B cell (primary cell): ENCODE measurements around the gene EHF. TPM values are rescaled to one million over a fixed set of nuclear protein-coding genes. Genes with fewer than 3 reads are reported as not detected.

ENCODE experiments used
- ATAC-seq: fragments of 200-7000 bp; cut with Tn5 transposase; one replicate; pipeline ENCODE4 v1.10.0; 2021; ENCODE audit warnings: low read depth, mild to moderate bottlenecking, moderate number of reproducible peaks, moderate library complexity
- CTCF ChIA-PET: fragments of 350-600 bp; sonication (Branson Sonifier 250); formaldehyde crosslinking; loops from one replicate; lab custom pipeline; 2021; ENCODE audit warnings: antibody characterized with exemption, inconsistent platforms; lab: Charles Lee
- POLR2A ChIA-PET: fragments of 350-600 bp; sonication (Branson Sonifier 250); formaldehyde crosslinking; loops from one replicate; lab custom pipeline; 2021; ENCODE audit warnings: antibody characterized with exemption; lab: Charles Lee
- DNase-seq: peaks from one replicate; pipeline ENCODE4 v3.0.0; 2013
- H2AFZ ChIP-seq: 2 replicates; pipeline ENCODE4 v1.6.1; 2012; ENCODE audit warnings: mild to moderate bottlenecking, low read depth, low read length; ENCODE audit not compliant: insufficient read depth, poor library complexity, severe bottlenecking
- H3K27ac ChIP-seq, 2 donors: 1 replicate in 1 of 2; 2 replicates in 1 of 2; pipeline ENCODE4 v1.5.1; 2012 to 2013; ENCODE audit warnings: low read length in 2 of 2, mild to moderate bottlenecking in 2 of 2, moderate library complexity in 1 of 2
- H3K27me3 ChIP-seq, 4 experiments: fragments of 200-600 bp in 1 of 4; sonication (generic) in 1 of 4; replicated peaks in 1 of 4; 1 replicate in 2 of 4; 2 replicates in 2 of 4; pipeline versions ENCODE4 v1.6.1 to v1.7.0; 2013 to 2016; ENCODE audit warnings: low read length in 3 of 4, mild to moderate bottlenecking in 2 of 4, mixed read lengths in 1 of 4, moderate library complexity in 1 of 4; ENCODE audit not compliant: insufficient read depth in 4 of 4, control insufficient read depth in 3 of 4; ENCODE audit errors: control extremely low read depth in 1 of 4
- H3K36me3 ChIP-seq, 2 experiments: replicated peaks in 1 of 2; 1 replicate in 1 of 2; 2 replicates in 1 of 2; pipeline versions ENCODE4 v1.6.1 to v1.7.1; 2013; ENCODE audit warnings: low read length in 1 of 2; ENCODE audit not compliant: insufficient read depth in 2 of 2, control insufficient read depth in 1 of 2; ENCODE audit errors: control extremely low read depth in 1 of 2, extremely low read depth in 1 of 2
- H3K4me1 ChIP-seq, 2 donors: fragments of 200-600 bp in 1 of 2; sonication (generic) in 1 of 2; 1 replicate in 1 of 2; 2 replicates in 1 of 2; pipeline versions ENCODE4 v1.5.1 to v1.6.1; 2013 to 2017; ENCODE audit warnings: low read length in 2 of 2; ENCODE audit not compliant: control insufficient read depth in 2 of 2, insufficient read depth in 2 of 2
- H3K4me2 ChIP-seq: replicated peaks from 2 replicates; pipeline ENCODE3; 2012; ENCODE audit warnings: mild to moderate bottlenecking, low read depth, low read length; ENCODE audit not compliant: poor library complexity, severe bottlenecking
- H3K4me3 ChIP-seq, 5 experiments: fragments of 200-600 bp in 1 of 5; sonication (generic) in 1 of 5; 1 replicate in 3 of 5; 2 replicates in 2 of 5; pipeline versions ENCODE4 v1.5.1 to v1.7.0; 2011 to 2016; ENCODE audit warnings: low read length in 4 of 5, mild to moderate bottlenecking in 4 of 5, low read depth in 2 of 5, control low read depth in 1 of 5, moderate library complexity in 1 of 5; ENCODE audit not compliant: insufficient read depth in 1 of 5; ENCODE audit errors: control extremely low read depth in 1 of 5, extremely low read depth in 1 of 5
- H3K79me2 ChIP-seq: fragments of 200-600 bp; sonication (generic); one replicate; pipeline ENCODE4 v1.6.0; 2016; ENCODE audit warnings: low read length; ENCODE audit not compliant: control insufficient read depth, insufficient read depth
- H3K9ac ChIP-seq: fragments of 200-600 bp; sonication (generic); 2 replicates; pipeline ENCODE4 v1.6.1; 2017; ENCODE audit warnings: mild to moderate bottlenecking, low read length, moderate library complexity
- H3K9me3 ChIP-seq, 3 donors: one replicate each; pipeline versions ENCODE4 v1.6.1 to v1.7.1; 2013; ENCODE audit warnings: low read length in 2 of 3; ENCODE audit not compliant: control insufficient read depth in 2 of 3, insufficient read depth in 1 of 3; ENCODE audit errors: control extremely low read depth in 1 of 3
- H4K20me1 ChIP-seq: 2 replicates; pipeline ENCODE4 v1.6.0; 2012; ENCODE audit warnings: mild to moderate bottlenecking, low read length; ENCODE audit not compliant: insufficient read depth, control insufficient read depth, poor library complexity, severe bottlenecking
- H3K27ac Mint-ChIP-seq: one replicate; pipeline ENCODE4 v1.8.0; 2021; ENCODE audit warnings: mixed read lengths
- H3K27me3 Mint-ChIP-seq: one replicate; pipeline ENCODE4 v1.8.0; 2021; ENCODE audit warnings: mixed read lengths
- H3K4me1 Mint-ChIP-seq: one replicate; pipeline ENCODE4 v1.8.0; 2021; ENCODE audit warnings: mixed read lengths
- H3K4me3 Mint-ChIP-seq: one replicate; pipeline ENCODE4 v1.8.0; 2021; ENCODE audit warnings: mixed read lengths
- H3K9me3 Mint-ChIP-seq: one replicate; pipeline ENCODE4 v1.8.0; 2022; ENCODE audit warnings: mixed read lengths; ENCODE audit not compliant: insufficient read depth
- EZH2 ChIP-seq: IDR thresholded peaks from 2 replicates; pipeline ENCODE4 v1.6.1; 2012; ENCODE audit warnings: borderline replicate concordance, low read depth, mild to moderate bottlenecking, moderate library complexity, low read length; ENCODE audit not compliant: insufficient read depth, poor library complexity, severe bottlenecking
- WGBS: methylation state at CpG from one replicate; pipeline ENCODE4 v1.1.5; 2013; ENCODE audit warnings: missing lambda C conversion rate; ENCODE audit not compliant: insufficient coverage; 5-methylcytosine and 5-hydroxymethylcytosine counted together
- intact Hi-C: fragments of 100-400 bp; cut with micrococcal nuclease; formaldehyde crosslinking; loops from one replicate; pipeline ENCODE4 v1.10.0; 2022
- polyA plus RNA-seq: library from polyadenylated mRNA; depleted of rRNA; stranded (reverse); fragments of >200 nt; gene quantifications from 2 replicates; pipeline ENCODE4 v1.2.3, GENCODE V29; 2012
- total RNA-seq, 2 donors: library from RNA; stranded (reverse); fragments of 120-200 nt in 1 of 2; gene quantifications; 1 replicate in 1 of 2; 2 replicates in 1 of 2; pipeline versions ENCODE4 v1.2.3 to v1.2.4, GENCODE V29; 2013 to 2022
- TF ChIP-seq, protein P1 (sequence below): fragments of 200-600 bp; IDR thresholded peaks from one replicate; pipeline ENCODE4 v1.8.0; 2022; ENCODE audit warnings: antibody characterized with exemption, mild to moderate bottlenecking

The EHF gene
- total and polyA plus RNA-seq, 2 donors (not counting 1 experiment from before 2014, with no cell fraction given): not detected

DNA sequence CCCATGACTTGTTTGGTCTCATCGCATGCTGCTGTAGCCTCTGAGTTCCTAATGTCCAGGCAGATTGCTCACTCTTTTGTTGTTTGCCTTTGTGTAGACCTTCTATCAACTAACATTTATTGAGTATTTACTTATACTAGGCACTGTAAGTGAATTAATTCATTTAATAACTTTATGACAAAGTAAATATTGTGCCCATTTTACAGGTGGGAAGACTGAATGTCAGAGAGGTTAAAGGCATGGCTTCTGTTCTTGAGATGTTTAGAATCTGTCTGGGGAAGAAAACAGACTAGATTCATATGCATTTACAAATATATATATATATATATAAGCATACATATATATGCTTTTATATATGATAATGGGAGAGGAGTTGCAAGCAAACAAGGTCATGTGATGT, 27.1 kb downstream of the EHF start:
- Histone ChIP-seq H3K79me2 (no peaks in the 10 kb centered on the region), H3K27me3 (no peaks in the 10 kb centered on the region), H2AFZ (no peak overlapping the region), H3K4me3 (no peak overlapping the region), H3K36me3 (no peaks in the 10 kb centered on the region), H3K4me2 (no peak overlapping the region), H4K20me1 (no peaks in the 10 kb centered on the region), H3K4me1 (peaks cover 29 to 35% of the 10 kb centered on the region in 2 donors), H3K9ac (no peak overlapping the region), H3K9me3 (no peaks in the 10 kb centered on the region), H3K27ac (no peak overlapping the region)
- TF ChIP-seq EZH2: no peak
- TF ChIP-seq, protein P1, sequence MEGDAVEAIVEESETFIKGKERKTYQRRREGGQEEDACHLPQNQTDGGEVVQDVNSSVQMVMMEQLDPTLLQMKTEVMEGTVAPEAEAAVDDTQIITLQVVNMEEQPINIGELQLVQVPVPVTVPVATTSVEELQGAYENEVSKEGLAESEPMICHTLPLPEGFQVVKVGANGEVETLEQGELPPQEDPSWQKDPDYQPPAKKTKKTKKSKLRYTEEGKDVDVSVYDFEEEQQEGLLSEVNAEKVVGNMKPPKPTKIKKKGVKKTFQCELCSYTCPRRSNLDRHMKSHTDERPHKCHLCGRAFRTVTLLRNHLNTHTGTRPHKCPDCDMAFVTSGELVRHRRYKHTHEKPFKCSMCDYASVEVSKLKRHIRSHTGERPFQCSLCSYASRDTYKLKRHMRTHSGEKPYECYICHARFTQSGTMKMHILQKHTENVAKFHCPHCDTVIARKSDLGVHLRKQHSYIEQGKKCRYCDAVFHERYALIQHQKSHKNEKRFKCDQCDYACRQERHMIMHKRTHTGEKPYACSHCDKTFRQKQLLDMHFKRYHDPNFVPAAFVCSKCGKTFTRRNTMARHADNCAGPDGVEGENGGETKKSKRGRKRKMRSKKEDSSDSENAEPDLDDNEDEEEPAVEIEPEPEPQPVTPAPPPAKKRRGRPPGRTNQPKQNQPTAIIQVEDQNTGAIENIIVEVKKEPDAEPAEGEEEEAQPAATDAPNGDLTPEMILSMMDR: no peak
- Mint-ChIP-seq H3K27me3 (no peaks in the 10 kb centered on the region), H3K27ac (no peak overlapping the region), H3K4me3 (no peak overlapping the region), H3K4me1 (peaks cover 24% of the 10 kb centered on the region), H3K9me3 (no peaks in the 10 kb centered on the region)
- ChIA-PET CTCF (interaction anchor here (0.5 kb wide), 1 partner anchor 252 kb away, joined by 4 read pairs; no protein-coding TSS in a partner anchor), POLR2A (no interaction called here)
- intact Hi-C loops: no loop called here
- DNase-seq (no peak), ATAC-seq (no peak)
- WGBS: no CpG with 5 or more reads among the region's 1 CpG

- no peaks in the 10 kb centered on the region for H3K27me3 Mint-ChIP-seq
- no peak overlapping the region for H3K27ac ChIP-seq
- no peaks in the 10 kb centered on the region for H3K9me3 ChIP-seq
- DNase-seq (no peak), ATAC-seq (no peak)
- CTCF ChIA-PET: interaction anchor here (1.7 to 2.0 kb wide), 2 partner anchors 15 to 64 kb away, joined by 4 to 11 read pairs; no protein-coding TSS in a partner anchor
- H3K27me3 ChIP-seq: no peaks in the 10 kb centered on the region
- WGBS: 100% methylated on average over 2 of the region's 2 CpGs
- POLR2A ChIA-PET: no interaction called here
- TF ChIP-seq EZH2: no peak
- TF ChIP-seq, protein P1: no peak
- no peaks in the 10 kb centered on the region for H4K20me1 ChIP-seq
- peaks cover 38% of the 10 kb centered on the region for H3K4me1 Mint-ChIP-seq
- no peak overlapping the region for H3K4me3 Mint-ChIP-seq
- H3K4me2 ChIP-seq: no peak overlapping the region
- peak overlapping the region; percentile 49 for H2AFZ ChIP-seq
- peaks cover 39 to 48% of the 10 kb centered on the region in 2 donors for H3K4me1 ChIP-seq
- H3K27ac Mint-ChIP-seq: peak overlapping the region; percentile 1
- no peaks in the 10 kb centered on the region for H3K79me2 ChIP-seq
- intact Hi-C loops: no loop called here
- no peak overlapping the region for H3K9ac ChIP-seq
- H3K36me3 ChIP-seq: no peaks in the 10 kb centered on the region
- no peak overlapping the region for H3K4me3 ChIP-seq
- no peaks in the 10 kb centered on the region for H3K9me3 Mint-ChIP-seq
Observed at GRCh38 chr11:34649597-34649996, 28.7 kb downstream of the EHF start.
